Astrocyte (in vitro differentiated cells and primary cell): ENCODE results near the gene SLC38A3. TPM values are rescaled to one million over a fixed set of nuclear protein-coding genes. Genes with fewer than 3 reads are reported as not detected.

Experiments
- DNase-seq: peaks from one replicate; pipeline ENCODE4 v3.0.0-alpha.2; 2010; ENCODE audit warnings: low read depth
- FAIRE-seq: peaks from 2 replicates; lab custom pipeline; 2011; peaks lifted over from hg19 to GRCh38; lab: Jason Lieb, UNC
- H2AFZ ChIP-seq: 2 replicates; pipeline ENCODE4 v1.6.0; 2012; ENCODE audit warnings: low read depth, low read length, inconsistent platforms
- H3K27ac ChIP-seq: 2 replicates; pipeline ENCODE4 v1.5.1; 2011; ENCODE audit warnings: low read depth, low read length, inconsistent platforms
- H3K27me3 ChIP-seq: 2 replicates; pipeline ENCODE4 v1.6.0; 2011; ENCODE audit warnings: low read length, inconsistent platforms; ENCODE audit not compliant: insufficient read depth
- H3K36me3 ChIP-seq: 2 replicates; pipeline ENCODE4 v1.5.1; 2011; ENCODE audit warnings: low read length, inconsistent platforms; ENCODE audit not compliant: insufficient read depth
- H3K4me1 ChIP-seq: 2 replicates; pipeline ENCODE4 v1.5.1; 2011; ENCODE audit warnings: low read length, inconsistent platforms; ENCODE audit not compliant: insufficient read depth
- H3K4me2 ChIP-seq: 2 replicates; pipeline ENCODE4 v1.6.0; 2012; ENCODE audit warnings: low read length, inconsistent platforms
- H3K4me3 ChIP-seq: 2 replicates; pipeline ENCODE4 v1.5.1; 2011; ENCODE audit warnings: low read depth, mild to moderate bottlenecking, low read length, inconsistent platforms; ENCODE audit not compliant: insufficient read depth
- H3K79me2 ChIP-seq: 2 replicates; pipeline ENCODE4 v1.6.0; 2012; ENCODE audit warnings: mild to moderate bottlenecking, low read length, inconsistent platforms; ENCODE audit not compliant: insufficient read depth
- H3K9ac ChIP-seq: 2 replicates; pipeline ENCODE4 v1.6.0; 2012; ENCODE audit warnings: mild to moderate bottlenecking, low read length, inconsistent platforms
- H3K9me3 ChIP-seq: 2 replicates; pipeline ENCODE4 v1.5.1; 2012; ENCODE audit warnings: low read depth, mild to moderate bottlenecking, low read length, inconsistent platforms; ENCODE audit not compliant: insufficient read depth
- H4K20me1 ChIP-seq: 2 replicates; pipeline ENCODE4 v1.6.0; 2012; ENCODE audit warnings: low read length, inconsistent platforms; ENCODE audit not compliant: insufficient read depth
- H3K27ac Mint-ChIP-seq: one replicate; pipeline ENCODE4 v1.8.0; 2021; ENCODE audit warnings: mild to moderate bottlenecking, mixed read lengths; ENCODE audit not compliant: unreplicated experiment
- H3K27me3 Mint-ChIP-seq: one replicate; pipeline ENCODE4 v1.8.0; 2021; ENCODE audit warnings: low read depth, mixed read lengths; ENCODE audit not compliant: unreplicated experiment
- H3K36me3 Mint-ChIP-seq: one replicate; pipeline ENCODE4 v1.8.0; 2021; ENCODE audit warnings: low read depth, mixed read lengths; ENCODE audit not compliant: unreplicated experiment
- H3K4me1 Mint-ChIP-seq: one replicate; pipeline ENCODE4 v1.8.0; 2021; ENCODE audit warnings: low read depth, mixed read lengths; ENCODE audit not compliant: unreplicated experiment
- H3K4me3 Mint-ChIP-seq: one replicate; pipeline ENCODE4 v1.8.0; 2021; ENCODE audit warnings: mild to moderate bottlenecking, moderate library complexity, mixed read lengths; ENCODE audit not compliant: unreplicated experiment
- H3K9me3 Mint-ChIP-seq: one replicate; pipeline ENCODE4 v1.8.0; 2021; ENCODE audit warnings: mild to moderate bottlenecking, mixed read lengths; ENCODE audit not compliant: unreplicated experiment
- EZH2 ChIP-seq: IDR thresholded peaks from 2 replicates; pipeline ENCODE4 v1.6.1; 2012; ENCODE audit warnings: mild to moderate bottlenecking, low read length, inconsistent platforms; ENCODE audit not compliant: insufficient read depth
- total RNA-seq: library from RNA; stranded (reverse); gene quantifications from 2 replicates; pipeline ENCODE4 v1.2.1, GENCODE V29; 2021
- TF ChIP-seq, protein P1 (sequence below): IDR thresholded peaks from 2 replicates; pipeline ENCODE4 v1.5.1; 2011; ENCODE audit warnings: low read depth, mild to moderate bottlenecking, inconsistent platforms, low read length, moderate library complexity; ENCODE audit not compliant: insufficient read depth

The SLC38A3 gene
- total RNA-seq, 1 donor from 2014 or later: 0.68 TPM

DNA sequence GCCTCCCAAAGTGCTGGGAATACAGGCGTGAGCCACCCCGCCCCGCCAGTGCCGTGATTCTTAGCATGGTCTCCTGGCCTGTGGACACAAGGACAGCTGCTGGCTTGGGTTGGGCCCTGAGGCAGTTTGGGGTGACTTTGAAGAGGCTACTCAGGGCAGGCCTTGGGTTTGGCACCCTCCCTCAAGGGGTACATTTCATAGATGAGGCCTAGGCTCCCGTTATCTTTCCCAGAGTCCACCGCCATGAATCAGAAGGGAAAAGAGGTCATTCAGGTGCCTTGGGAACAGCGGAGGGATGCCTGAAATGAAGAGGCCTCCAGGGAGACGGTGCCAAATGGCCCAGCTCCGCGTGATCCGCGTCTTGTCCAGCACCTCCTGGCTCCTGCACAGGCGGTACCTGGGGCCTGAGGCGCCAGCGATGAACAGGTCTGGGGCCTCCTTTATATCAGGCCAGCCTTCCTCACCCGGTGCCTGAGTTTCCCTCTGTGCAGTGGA, 40.2 kb downstream of the SLC38A3 start:
- no peaks in the 10 kb centered on the region for H3K27me3 ChIP-seq
- no peaks in the 10 kb centered on the region for H3K9me3 ChIP-seq
- peak overlapping the region; percentile 85 for H3K4me2 ChIP-seq
- DNase-seq (no peak), FAIRE-seq (no peak)
- peaks cover 7% of the 10 kb centered on the region for H3K36me3 Mint-ChIP-seq
- H3K4me3 Mint-ChIP-seq: peak overlapping the region; percentile 54
- TF ChIP-seq EZH2: no peak
- TF ChIP-seq, protein P1, sequence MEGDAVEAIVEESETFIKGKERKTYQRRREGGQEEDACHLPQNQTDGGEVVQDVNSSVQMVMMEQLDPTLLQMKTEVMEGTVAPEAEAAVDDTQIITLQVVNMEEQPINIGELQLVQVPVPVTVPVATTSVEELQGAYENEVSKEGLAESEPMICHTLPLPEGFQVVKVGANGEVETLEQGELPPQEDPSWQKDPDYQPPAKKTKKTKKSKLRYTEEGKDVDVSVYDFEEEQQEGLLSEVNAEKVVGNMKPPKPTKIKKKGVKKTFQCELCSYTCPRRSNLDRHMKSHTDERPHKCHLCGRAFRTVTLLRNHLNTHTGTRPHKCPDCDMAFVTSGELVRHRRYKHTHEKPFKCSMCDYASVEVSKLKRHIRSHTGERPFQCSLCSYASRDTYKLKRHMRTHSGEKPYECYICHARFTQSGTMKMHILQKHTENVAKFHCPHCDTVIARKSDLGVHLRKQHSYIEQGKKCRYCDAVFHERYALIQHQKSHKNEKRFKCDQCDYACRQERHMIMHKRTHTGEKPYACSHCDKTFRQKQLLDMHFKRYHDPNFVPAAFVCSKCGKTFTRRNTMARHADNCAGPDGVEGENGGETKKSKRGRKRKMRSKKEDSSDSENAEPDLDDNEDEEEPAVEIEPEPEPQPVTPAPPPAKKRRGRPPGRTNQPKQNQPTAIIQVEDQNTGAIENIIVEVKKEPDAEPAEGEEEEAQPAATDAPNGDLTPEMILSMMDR: no peak
- peak overlapping the region; percentile 91 for H3K27ac ChIP-seq
- H3K4me3 ChIP-seq: no peak overlapping the region
- peaks cover 93% of the 10 kb centered on the region for H3K79me2 ChIP-seq
- no peaks in the 10 kb centered on the region for H3K27me3 Mint-ChIP-seq
- peak overlapping the region; percentile 99 for H3K27ac Mint-ChIP-seq
- peaks cover 3% of the 10 kb centered on the region for H3K36me3 ChIP-seq
- H3K9ac ChIP-seq: peak overlapping the region; percentile 78
- peaks cover 55% of the 10 kb centered on the region for H3K4me1 Mint-ChIP-seq
- peaks cover 78% of the 10 kb centered on the region for H3K4me1 ChIP-seq
- H3K9me3 Mint-ChIP-seq: no peaks in the 10 kb centered on the region
- no peak overlapping the region for H2AFZ ChIP-seq
- peaks cover 74% of the 10 kb centered on the region for H4K20me1 ChIP-seq

DNA sequence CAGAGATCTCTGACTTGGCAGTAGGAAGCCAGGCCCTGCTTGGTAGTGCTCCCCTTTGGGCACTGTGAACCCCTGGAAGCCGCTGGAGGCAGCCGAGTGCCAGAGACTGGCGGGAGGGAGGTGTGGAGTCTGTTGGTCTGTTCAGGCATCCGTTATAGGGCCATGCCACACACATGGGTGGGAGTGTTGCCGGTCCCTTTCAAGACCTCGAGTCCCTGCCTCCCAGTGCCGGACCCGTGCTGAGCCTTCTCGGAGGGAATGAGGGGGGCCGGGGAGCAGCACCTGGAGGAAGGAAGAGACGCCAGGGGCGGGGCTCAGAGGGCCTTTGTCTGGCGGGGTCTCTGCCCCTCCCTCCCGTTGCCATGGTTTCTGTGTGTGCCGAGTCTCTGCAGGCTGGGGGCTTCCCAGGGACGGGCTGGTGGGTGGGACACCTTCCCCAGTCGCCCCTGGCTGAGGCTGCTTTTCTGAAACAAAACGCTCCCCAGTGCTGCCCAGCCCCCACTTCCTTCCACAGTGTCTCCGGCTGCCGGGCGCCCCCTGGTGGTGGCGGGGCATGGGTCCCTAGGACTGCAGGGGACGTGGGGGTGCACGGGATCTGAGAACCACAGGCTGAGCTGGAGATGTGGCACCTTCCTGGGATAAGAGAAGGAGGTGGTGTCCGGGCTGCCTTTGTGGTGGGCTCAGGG, 40.9 kb downstream of the SLC38A3 start:
- Histone ChIP-seq H3K4me2 (peak overlapping the region; percentile 85), H3K4me3 (peak overlapping the region; percentile 35), H2AFZ (peak overlapping the region; percentile 27), H3K9me3 (no peaks in the 10 kb centered on the region), H3K79me2 (peaks cover 93% of the 10 kb centered on the region), H3K9ac (peak overlapping the region; percentile 78), H3K27ac (peak overlapping the region; percentile 91), H4K20me1 (peaks cover 74% of the 10 kb centered on the region), H3K4me1 (peaks cover 80% of the 10 kb centered on the region), H3K27me3 (no peaks in the 10 kb centered on the region), H3K36me3 (peaks cover 3% of the 10 kb centered on the region)
- Mint-ChIP-seq H3K36me3 (peaks cover 8% of the 10 kb centered on the region), H3K4me1 (peaks cover 57% of the 10 kb centered on the region), H3K27me3 (no peaks in the 10 kb centered on the region), H3K9me3 (no peaks in the 10 kb centered on the region), H3K27ac (peak overlapping the region; percentile 99), H3K4me3 (peak overlapping the region; percentile 45)
- DNase-seq (no peak), FAIRE-seq (no peak)
- TF ChIP-seq, protein P1: peak; percentile 85
- no peak for TF ChIP-seq EZH2

DNA sequence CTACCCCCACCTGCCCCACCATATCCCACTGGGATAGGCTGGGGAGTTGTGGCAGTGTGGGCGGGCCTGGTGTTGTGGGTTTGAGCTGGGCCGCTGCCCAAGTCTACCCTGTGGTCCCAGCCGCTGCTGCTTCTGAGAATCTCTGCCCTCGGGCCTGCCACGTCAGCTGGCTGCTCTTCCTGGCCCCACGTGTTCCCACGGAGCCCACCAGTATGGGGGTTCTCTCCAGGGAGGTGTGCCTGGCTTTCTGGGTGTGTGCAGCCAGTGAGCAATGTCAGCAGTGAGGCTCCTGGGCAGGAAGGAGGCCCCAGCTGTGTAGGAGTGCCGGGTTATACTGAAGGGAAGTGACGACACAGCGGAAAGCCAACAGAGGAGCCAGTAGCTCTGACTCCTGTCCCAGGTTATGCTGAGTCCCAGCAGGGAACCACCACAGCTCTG, 41.5 kb downstream of the SLC38A3 start:
- peak; percentile 94 for FAIRE-seq
- peaks cover 80% of the 10 kb centered on the region for H3K4me1 ChIP-seq
- H3K79me2 ChIP-seq: peaks cover 93% of the 10 kb centered on the region
- Mint-ChIP-seq H3K36me3 (peaks cover 12% of the 10 kb centered on the region), H3K27ac (peak overlapping the region; percentile 99), H3K9me3 (no peaks in the 10 kb centered on the region), H3K4me3 (peak overlapping the region; percentile 64), H3K27me3 (no peaks in the 10 kb centered on the region), H3K4me1 (peaks cover 56% of the 10 kb centered on the region)
- H2AFZ ChIP-seq: peak overlapping the region; percentile 12
- H3K9ac ChIP-seq: peak overlapping the region; percentile 78
- no peak for TF ChIP-seq EZH2
- TF ChIP-seq, protein P1: no peak
- H3K27me3 ChIP-seq: no peaks in the 10 kb centered on the region
- peak overlapping the region; percentile 91 for H3K27ac ChIP-seq
- H3K4me2 ChIP-seq: peak overlapping the region; percentile 85
- H3K9me3 ChIP-seq: no peaks in the 10 kb centered on the region
- H4K20me1 ChIP-seq: peaks cover 74% of the 10 kb centered on the region
- peaks cover 3% of the 10 kb centered on the region for H3K36me3 ChIP-seq
- DNase-seq: peak; percentile 96
- H3K4me3 ChIP-seq: peak overlapping the region; percentile 35
